AG09319 (cell line): ENCODE results near the gene KIAA1755.

Experiments used
- DNase-seq: peaks from one replicate; pipeline ENCODE4 v3.0.0-alpha.2; 2010; ENCODE audit warnings: low read depth; ENCODE audit errors: extremely low read depth
- CTCF ChIP-seq: IDR thresholded peaks from 2 replicates; pipeline ENCODE4 v1.5.1; 2011; ENCODE audit warnings: low read depth, mild to moderate bottlenecking, inconsistent platforms, low read length, moderate library complexity

The KIAA1755 gene

GRCh38 chr20:38269715-38270114, 9.2 kb upstream of the KIAA1755 start:
- DNase-seq = no peak
- TF ChIP-seq CTCF = no peak

- no peak for TF ChIP-seq CTCF
- DNase-seq = no peak
Observed at GRCh38 chr20:38269040-38269439, 8.5 kb upstream of the KIAA1755 start.

- no peak for DNase-seq
- no peak for TF ChIP-seq CTCF
Observed at GRCh38 chr20:38267901-38268514, 7.5 kb upstream of the KIAA1755 start.

GRCh38 chr20:38267296-38267695, 6.8 kb upstream of the KIAA1755 start:
- no peak for TF ChIP-seq CTCF
- DNase-seq = no peak

GRCh38 chr20:38266426-38266825, 5.9 kb upstream of the KIAA1755 start:
- TF ChIP-seq CTCF = no peak

GRCh38 chr20:38262931-38263330, 2.4 kb upstream of the KIAA1755 start:
- no peak for DNase-seq

More at GRCh38 chr20:38266426-38266825, 5.9 kb upstream of the KIAA1755 start:
- DNase-seq = no peak

GRCh38 chr20:38261054-38261390, 487 bp upstream of the KIAA1755 start:
- no peak for TF ChIP-seq CTCF

More at GRCh38 chr20:38262931-38263330, 2.4 kb upstream of the KIAA1755 start:
- TF ChIP-seq CTCF = no peak

More at GRCh38 chr20:38261054-38261390, 487 bp upstream of the KIAA1755 start:
- DNase-seq = no peak
